Hematopoietic multipotent progenitor cell treated with erythropoietin and hydrocortisone succinate and interleukin-3 and kit ligand, for 4 days (in vitro differentiated cells): ENCODE results near the gene PDZD8.
"Not testable (repeated sequence)": the region's sequence is repeated elsewhere in the genome, so short reads cannot be mapped to it uniquely, and the experiment has no call there.

Experiments used
- DNase-seq: peaks from one replicate; pipeline ENCODE4 v3.0.0-alpha.2; 2015

Gene PDZD8

DNA sequence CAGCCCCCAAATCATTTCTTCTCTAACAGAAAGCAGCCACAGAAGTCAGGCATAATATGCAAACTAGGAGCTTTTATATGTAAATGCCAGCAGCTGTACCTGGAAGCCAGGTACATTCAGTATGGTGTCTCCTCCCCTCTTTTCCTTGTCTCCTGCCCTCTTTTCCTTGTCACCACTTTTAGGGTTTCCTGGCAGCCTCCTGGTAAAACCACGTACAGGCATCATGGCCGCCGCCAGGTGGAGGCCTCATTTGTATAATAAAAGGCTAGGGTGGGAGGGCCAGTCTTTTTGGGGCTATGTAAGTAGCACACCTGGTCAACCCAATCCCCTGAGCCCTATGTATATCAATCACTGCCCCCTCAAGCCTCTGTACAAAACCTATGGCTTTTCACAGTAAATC, 28.7 kb downstream of the PDZD8 start:
- DNase-seq = no peak

DNA sequence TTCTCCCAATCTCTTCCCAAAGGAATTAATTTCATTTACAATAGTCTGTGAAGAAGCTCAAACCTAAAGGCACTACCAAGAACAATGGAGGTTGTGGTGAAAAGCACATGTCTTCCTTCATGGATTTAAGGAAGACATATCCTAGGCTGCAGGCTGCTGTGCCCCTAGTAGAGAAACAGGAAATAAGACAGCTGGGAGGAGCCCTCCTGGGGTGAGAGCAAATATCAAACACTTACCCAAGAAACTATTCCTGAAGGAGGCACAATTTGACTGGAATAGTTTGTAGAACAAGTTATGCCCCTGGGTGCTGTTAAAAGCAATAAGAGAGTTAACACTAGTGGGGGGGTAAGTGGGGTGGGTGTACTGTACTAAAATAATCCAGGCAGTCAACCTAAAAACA, 30.1 kb downstream of the PDZD8 start:
- DNase-seq = no peak

- DNase-seq = no peak
Measured at GRCh38 chr10:117342641-117343040, 32.6 kb downstream of the PDZD8 start.

DNA sequence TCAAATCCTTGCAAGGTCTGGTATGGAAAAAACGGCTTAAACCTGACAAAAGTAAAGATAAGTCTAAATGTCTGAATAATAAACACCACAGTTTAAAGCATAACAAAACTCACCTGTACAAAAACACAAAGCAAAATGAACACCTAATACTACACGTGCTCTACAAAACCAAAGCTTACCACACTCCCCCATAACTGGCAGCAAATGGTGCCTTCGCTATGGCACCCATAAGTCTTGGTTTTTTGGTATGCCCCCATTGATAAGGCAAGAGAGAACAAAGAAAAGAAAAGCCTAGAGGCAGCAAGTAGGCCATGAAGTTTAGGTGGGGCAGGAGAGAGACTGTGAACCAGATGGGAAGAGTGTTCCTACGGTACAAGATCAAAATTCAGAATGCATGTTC, 34.2 kb downstream of the PDZD8 start:
- DNase-seq = no peak

DNA sequence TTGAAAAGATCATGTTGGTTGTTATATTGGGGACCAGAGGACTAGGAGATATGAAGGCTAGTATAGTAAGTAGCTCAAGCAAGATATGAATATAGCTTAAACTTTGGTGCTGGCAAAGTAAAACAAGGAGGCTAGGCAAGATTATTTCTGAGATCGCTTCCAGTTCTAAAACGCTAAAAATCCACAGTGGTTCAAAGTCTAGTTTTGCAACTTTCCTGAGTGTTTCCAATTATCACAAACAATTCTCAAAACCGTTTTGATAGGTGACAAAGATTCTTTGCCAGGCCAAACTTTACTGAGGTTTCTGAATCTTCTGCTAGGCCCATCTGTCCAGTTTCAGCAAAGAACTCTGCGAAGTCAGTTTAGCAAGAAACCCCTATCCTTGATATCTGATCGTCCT, 35.3 kb downstream of the PDZD8 start:
- DNase-seq = no peak

- DNase-seq = peak; percentile 48
Measured at GRCh38 chr10:117339578-117339977, 35.7 kb downstream of the PDZD8 start.

DNA sequence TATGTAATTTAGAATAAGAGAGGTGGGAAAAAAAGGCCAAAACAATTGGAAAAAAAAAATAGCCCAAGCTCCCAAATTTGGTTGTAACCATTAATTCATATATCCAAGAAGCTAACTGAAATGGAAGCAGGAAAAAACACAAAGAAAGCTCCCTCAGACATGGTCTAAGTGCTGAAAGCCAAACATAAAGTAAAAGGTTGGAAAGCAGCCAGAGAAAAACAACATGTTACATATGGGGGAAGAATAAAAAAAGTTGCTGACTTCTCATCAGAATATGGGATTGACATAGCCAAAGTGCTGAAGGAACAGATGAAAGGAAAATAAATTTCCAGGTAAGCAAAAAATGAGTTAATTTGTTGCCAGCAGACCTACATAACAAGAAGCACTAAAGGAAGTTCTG, 40.3 kb downstream of the PDZD8 start:
- DNase-seq = peak; percentile 42

GRCh38 chr10:117334066-117334465, 41.2 kb downstream of the PDZD8 start:
- peak; percentile 81 for DNase-seq

- DNase-seq = no peak
Measured at GRCh38 chr10:117327262-117327661, 48.0 kb downstream of the PDZD8 start.

GRCh38 chr10:117324367-117324766, 50.9 kb downstream of the PDZD8 start:
- no peak for DNase-seq

GRCh38 chr10:117322260-117322659, 53.0 kb downstream of the PDZD8 start:
- DNase-seq = peak; percentile 60

DNA sequence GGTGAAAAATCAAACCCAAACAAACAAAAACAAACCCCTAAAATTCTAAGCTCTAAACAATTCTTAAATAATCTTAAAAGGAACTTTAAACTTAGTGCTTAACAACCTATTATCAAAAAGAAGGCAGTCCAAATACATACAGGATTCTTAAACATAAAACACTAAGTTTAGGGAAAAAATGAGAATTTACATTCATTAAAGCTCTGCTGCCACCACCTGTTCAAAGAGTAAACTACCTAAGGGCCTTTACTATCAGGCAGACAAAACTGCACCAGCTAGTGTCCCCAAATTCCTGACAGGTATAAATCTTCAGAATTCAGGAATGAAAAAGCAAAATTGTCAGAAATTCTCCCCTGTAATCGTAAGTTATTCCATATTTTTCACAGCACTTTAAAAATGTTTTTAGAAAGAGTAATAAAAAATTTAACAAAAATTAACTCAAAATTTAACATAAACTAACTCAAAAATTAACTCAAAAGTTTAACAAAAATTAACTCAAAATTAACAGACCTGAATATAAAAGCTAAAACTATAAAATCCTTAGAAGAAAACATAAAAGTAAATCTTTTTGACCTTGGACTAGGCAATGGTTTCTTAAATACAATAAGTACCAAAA, 55.1 kb downstream of the PDZD8 start:
- peak; percentile 71 for DNase-seq

DNA sequence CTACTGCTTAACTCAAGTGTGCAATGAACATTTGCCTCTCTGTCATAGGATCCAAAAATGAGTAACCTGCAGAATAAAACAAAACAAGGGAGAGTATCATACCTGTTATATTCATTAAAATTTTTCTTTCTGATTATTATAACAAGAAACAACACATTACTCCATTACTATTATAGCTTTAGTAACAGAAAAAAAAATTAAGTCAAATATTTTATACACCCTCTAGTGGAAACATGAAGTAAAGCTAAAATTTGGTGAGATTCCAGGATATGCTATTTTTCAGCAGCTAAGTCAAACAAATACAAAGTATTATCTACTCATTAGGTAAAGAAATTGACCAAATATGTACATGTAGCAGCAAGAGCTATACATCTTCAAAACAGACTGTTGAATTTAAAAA, 56.3 kb downstream of the PDZD8 start:
- DNase-seq = peak; percentile 51

GRCh38 chr10:117316701-117317100, 58.5 kb downstream of the PDZD8 start:
- no peak for DNase-seq

- no peak for DNase-seq
Measured at GRCh38 chr10:117313641-117314040, 61.6 kb downstream of the PDZD8 start.

- DNase-seq = no peak
Measured at GRCh38 chr10:117312430-117312829, 62.8 kb downstream of the PDZD8 start.

- DNase-seq = no peak
Measured at GRCh38 chr10:117311261-117311660, 64.0 kb downstream of the PDZD8 start.

GRCh38 chr10:117306674-117307073, 68.6 kb downstream of the PDZD8 start:
- no peak for DNase-seq

GRCh38 chr10:117303451-117303850, 71.8 kb downstream of the PDZD8 start:
- not testable (repeated sequence) for DNase-seq

- DNase-seq = no peak
Measured at GRCh38 chr10:117300671-117301070, 74.6 kb downstream of the PDZD8 start.

GRCh38 chr10:117299435-117299834, 75.8 kb downstream of the PDZD8 start:
- DNase-seq = no peak

- DNase-seq = no peak
Measured at GRCh38 chr10:117298219-117298618, 77.0 kb downstream of the PDZD8 start.

DNA sequence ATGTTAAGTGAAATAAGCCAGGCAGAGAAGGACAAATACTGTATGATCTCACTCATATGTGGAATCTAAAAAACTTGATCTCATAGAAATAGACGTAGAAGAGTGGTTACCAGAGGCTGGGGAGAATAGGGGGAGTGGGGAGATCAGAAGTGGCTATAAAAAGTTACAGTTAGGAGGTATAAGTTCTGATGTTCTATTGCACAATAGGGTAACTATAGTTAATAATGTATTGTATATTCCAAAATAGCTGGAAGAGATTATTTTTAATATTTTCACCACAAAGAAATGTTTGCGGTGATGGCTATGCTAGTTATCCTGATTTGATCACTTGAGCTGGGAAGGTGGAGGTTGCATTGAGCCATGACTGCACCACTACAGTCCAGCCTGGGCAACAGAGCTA, 80.5 kb downstream of the PDZD8 start:
- DNase-seq = no peak

DNA sequence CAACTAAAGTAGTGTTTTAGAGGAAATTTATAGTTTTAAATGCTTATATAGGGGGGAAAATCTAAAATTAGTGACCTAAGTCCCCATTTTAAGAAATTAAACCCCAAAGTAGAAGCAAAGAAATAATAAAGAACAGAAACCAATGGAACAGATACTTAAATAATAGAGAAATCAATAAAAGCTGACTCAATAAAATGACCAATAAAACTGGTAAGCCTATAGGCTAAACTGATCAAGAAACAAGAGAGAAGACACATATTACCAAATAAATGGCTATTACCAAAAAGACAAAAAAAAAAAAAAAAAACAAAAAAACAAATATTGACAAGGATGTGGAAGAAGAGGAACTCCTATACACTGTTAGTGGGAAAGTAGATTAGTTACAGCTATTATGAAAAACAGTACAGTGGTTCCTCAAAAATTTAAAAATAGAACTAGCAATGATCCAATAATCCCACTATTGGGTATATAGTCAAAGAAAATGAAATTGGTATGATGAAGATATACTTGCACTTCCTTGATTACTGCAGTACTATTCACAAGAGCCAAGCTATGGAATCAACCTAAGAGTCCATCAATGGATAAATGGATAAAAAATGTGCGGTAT, 81.1 kb downstream of the PDZD8 start:
- DNase-seq = no peak

GRCh38 chr10:117290872-117291271, 84.4 kb downstream of the PDZD8 start:
- not testable (repeated sequence) for DNase-seq
